T-helper 9 cell (primary cell): ENCODE results near the gene ORAI2.
"Not testable (repeated sequence)": the region's sequence is repeated elsewhere in the genome, so short reads cannot be mapped to it uniquely, and the experiment has no call there.

ENCODE experiments used
- DNase-seq: peaks from one replicate; pipeline ENCODE4 v3.0.0-alpha.2; 2020
- total RNA-seq, 2 donors: gene quantifications; one replicate each; lab custom pipeline; 2026; lab: John Stamatoyannopoulos, UW

ORAI2 gene
- total RNA-seq, result 48.7 to 107 reads per million in 2 donors

GRCh38 chr7:102433219-102434038 is at the start of gene ORAI2:
Gene ORAI2 (plus strand): TSS chr7:102433575. CDS start chr7:102438957, 5,382 bp downstream.
- DNase-seq, result peak; percentile 89

- no peak for DNase-seq
Measured at GRCh38 chr7:102387064-102387463, 46.3 kb upstream of the ORAI2 start.

- DNase-seq, result no peak
Measured at GRCh38 chr7:102389810-102390209, 43.6 kb upstream of the ORAI2 start.

- DNase-seq, result peak; percentile 75
Measured at GRCh38 chr7:102390697-102391484, 42.5 kb upstream of the ORAI2 start.

GRCh38 chr7:102392330-102392729 is 41.0 kb upstream of the ORAI2 start:
- no peak for DNase-seq

- DNase-seq, result no peak
Measured at GRCh38 chr7:102393467-102393866, 39.9 kb upstream of the ORAI2 start.

GRCh38 chr7:102395592-102395872 is 37.8 kb upstream of the ORAI2 start:
- DNase-seq, result no peak

- DNase-seq, result peak; percentile 83
Measured at GRCh38 chr7:102395873-102396709, 37.3 kb upstream of the ORAI2 start, which contains the start of gene PRKRIP1. Gene PRKRIP1 (plus strand): TSS chr7:102396363. CDS start chr7:102396412, 49 bp downstream.

GRCh38 chr7:102396710-102397019 is 36.7 kb upstream of the ORAI2 start:
- no peak for DNase-seq

GRCh38 chr7:102398543-102398942 is 34.8 kb upstream of the ORAI2 start:
- DNase-seq, result no peak

GRCh38 chr7:102400360-102400759 is 33.0 kb upstream of the ORAI2 start:
- no peak for DNase-seq

- DNase-seq, result no peak
Measured at GRCh38 chr7:102403563-102403962, 29.8 kb upstream of the ORAI2 start.

GRCh38 chr7:102404005-102404861 is 29.1 kb upstream of the ORAI2 start:
- DNase-seq, result peak; percentile 28

- DNase-seq, result not testable (repeated sequence)
Measured at GRCh38 chr7:102404862-102405188, 28.6 kb upstream of the ORAI2 start.

GRCh38 chr7:102407910-102408309 is 25.5 kb upstream of the ORAI2 start:
- no peak for DNase-seq

- DNase-seq, result not testable (repeated sequence)
Measured at GRCh38 chr7:102408530-102408929, 24.8 kb upstream of the ORAI2 start.

GRCh38 chr7:102409340-102409739 is 24.0 kb upstream of the ORAI2 start:
- no peak for DNase-seq

GRCh38 chr7:102410123-102410522 is 23.3 kb upstream of the ORAI2 start:
- no peak for DNase-seq

- DNase-seq, result no peak
Measured at GRCh38 chr7:102410918-102411317, 22.5 kb upstream of the ORAI2 start.

- DNase-seq, result peak; percentile 40
Measured at GRCh38 chr7:102412548-102412947, 20.8 kb upstream of the ORAI2 start.

- DNase-seq, result no peak
Measured at GRCh38 chr7:102413091-102413490, 20.3 kb upstream of the ORAI2 start.

- no peak for DNase-seq
Measured at GRCh38 chr7:102413611-102414010, 19.8 kb upstream of the ORAI2 start.
